ENCODE results near the gene CAMK2A. TPM values are rescaled to one million over a fixed set of nuclear protein-coding genes. Genes with fewer than 3 reads are reported as not detected.

Gene CAMK2A
- total RNA-seq, 1 experiment from 2014 or later, result 0.13 TPM

DNA sequence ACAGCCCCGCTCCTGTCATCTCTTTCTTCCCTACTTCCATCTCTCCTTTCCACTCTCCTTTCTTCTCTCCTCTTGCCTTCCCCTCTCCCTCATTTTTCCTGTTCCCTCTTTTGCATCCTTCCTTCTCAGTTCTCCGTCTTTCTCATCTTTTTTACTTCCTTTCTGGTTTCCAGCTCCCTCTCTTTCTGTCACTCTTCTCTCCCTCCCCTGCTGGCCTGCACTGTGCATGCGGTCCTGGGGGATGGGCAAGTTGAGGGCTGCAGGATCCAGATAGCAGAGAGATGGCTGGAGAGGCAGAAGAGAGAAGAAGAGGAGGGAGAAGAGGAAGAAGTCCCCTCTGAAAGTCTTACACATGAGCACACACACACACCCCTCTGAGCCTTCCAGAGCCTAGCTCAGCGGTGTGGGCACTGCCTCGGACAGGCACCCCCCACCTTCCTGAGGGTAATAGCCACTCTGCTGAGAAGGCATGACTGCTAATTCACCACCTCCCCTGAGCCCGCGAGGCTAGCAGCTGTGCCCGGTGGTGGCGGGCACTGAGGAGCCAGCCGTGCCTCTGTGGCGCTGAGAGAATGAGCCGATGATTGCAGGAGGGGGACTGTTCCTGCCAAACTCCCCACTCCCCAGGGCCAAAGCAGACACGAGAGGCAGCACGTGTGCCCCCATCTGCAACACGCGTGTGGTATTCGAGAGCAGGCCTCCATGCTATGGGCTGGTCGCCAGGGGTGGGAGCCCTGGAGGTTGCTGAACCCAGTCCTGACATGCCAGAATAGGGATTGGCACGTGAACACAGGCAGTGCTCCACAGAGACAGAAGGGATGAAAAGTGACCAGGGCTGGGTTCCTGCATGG lies 3.7 kb upstream of the CAMK2A start:
- no peaks in the 10 kb centered on the region for H3K9me2 ChIP-seq (ENCODE audit: insufficient read depth)
- no peaks in the 10 kb centered on the region; the same call in 1 of the 2 replicates for H3F3A ChIP-seq (ENCODE audit: insufficient read depth, low read depth)
- no peak overlapping the region for H3K4me3 ChIP-seq
- DNase-seq, result no peak
- no peak overlapping the region for H2AFZ ChIP-seq
- no peaks in the 10 kb centered on the region for H3K79me2 ChIP-seq (ENCODE audit: low read depth)
- intact Hi-C loops (cut with micrococcal nuclease; ENCODE audit: unreplicated experiment), result no loop called here
- peaks cover 11% of the 10 kb centered on the region for H3K4me1 ChIP-seq (replicated peaks; ENCODE audit: insufficient read depth)
- H3K27ac ChIP-seq, result no peak overlapping the region
- H3K4me2 ChIP-seq, result no peak overlapping the region
- no peaks in the 10 kb centered on the region for H4K20me1 ChIP-seq (ENCODE audit: insufficient read depth)
- BruUV-seq (replicated peaks), result no TSS peak
- H3K27me3 ChIP-seq (ENCODE audit: insufficient read depth, low read depth), result 0 out of 2 replicates have a peak, but pooled peaks cover 6% of the 10 kb centered on the region
- ChIA-PET POLR2A (ENCODE audit: unreplicated experiment) (no interaction called here), CTCF (interaction anchor here (1.0 kb wide), 1 partner anchor 23 kb away, joined by 3 read pairs; no protein-coding TSS in a partner anchor)
- no peaks in the 10 kb centered on the region for H3K9me3 ChIP-seq (ENCODE audit: insufficient read depth, low read depth)
- H3K36me3 ChIP-seq (ENCODE audit: low read depth), result no peaks in the 10 kb centered on the region
- TF ChIP-seq EZH2 (IDR thresholded peaks at IDR 0.05; ENCODE audit: low read depth), result no peak
- TF ChIP-seq, protein P1, sequence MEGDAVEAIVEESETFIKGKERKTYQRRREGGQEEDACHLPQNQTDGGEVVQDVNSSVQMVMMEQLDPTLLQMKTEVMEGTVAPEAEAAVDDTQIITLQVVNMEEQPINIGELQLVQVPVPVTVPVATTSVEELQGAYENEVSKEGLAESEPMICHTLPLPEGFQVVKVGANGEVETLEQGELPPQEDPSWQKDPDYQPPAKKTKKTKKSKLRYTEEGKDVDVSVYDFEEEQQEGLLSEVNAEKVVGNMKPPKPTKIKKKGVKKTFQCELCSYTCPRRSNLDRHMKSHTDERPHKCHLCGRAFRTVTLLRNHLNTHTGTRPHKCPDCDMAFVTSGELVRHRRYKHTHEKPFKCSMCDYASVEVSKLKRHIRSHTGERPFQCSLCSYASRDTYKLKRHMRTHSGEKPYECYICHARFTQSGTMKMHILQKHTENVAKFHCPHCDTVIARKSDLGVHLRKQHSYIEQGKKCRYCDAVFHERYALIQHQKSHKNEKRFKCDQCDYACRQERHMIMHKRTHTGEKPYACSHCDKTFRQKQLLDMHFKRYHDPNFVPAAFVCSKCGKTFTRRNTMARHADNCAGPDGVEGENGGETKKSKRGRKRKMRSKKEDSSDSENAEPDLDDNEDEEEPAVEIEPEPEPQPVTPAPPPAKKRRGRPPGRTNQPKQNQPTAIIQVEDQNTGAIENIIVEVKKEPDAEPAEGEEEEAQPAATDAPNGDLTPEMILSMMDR (conservative IDR thresholded peaks at IDR 0.05), result no peak

- H2AFZ ChIP-seq, result no peak overlapping the region
- H4K20me1 ChIP-seq (ENCODE audit: insufficient read depth), result no peaks in the 10 kb centered on the region
- DNase-seq, result no peak
- no peaks in the 10 kb centered on the region for H3K79me2 ChIP-seq (ENCODE audit: low read depth)
- intact Hi-C loops (cut with micrococcal nuclease; ENCODE audit: unreplicated experiment), result no loop called here
- no peaks in the 10 kb centered on the region; the same call in 1 of the 2 replicates for H3F3A ChIP-seq (ENCODE audit: insufficient read depth, low read depth)
- H3K27ac ChIP-seq, result no peak overlapping the region
- no peak for TF ChIP-seq EZH2 (IDR thresholded peaks at IDR 0.05; ENCODE audit: low read depth)
- TF ChIP-seq, protein P1 (conservative IDR thresholded peaks at IDR 0.05), result no peak
- H3K9me3 ChIP-seq (ENCODE audit: insufficient read depth, low read depth), result no peaks in the 10 kb centered on the region
- ChIA-PET POLR2A (ENCODE audit: unreplicated experiment) (no interaction called here), CTCF (interaction anchor here (0.6 kb wide), 1 partner anchor 126 kb away, joined by 3 read pairs; no protein-coding TSS in a partner anchor)
- BruUV-seq (replicated peaks), result no TSS peak
- no peaks in the 10 kb centered on the region for H3K9me2 ChIP-seq (ENCODE audit: insufficient read depth)
- no peaks in the 10 kb centered on the region for H3K36me3 ChIP-seq (ENCODE audit: low read depth)
- H3K27me3 ChIP-seq (ENCODE audit: insufficient read depth, low read depth), result 0 out of 2 replicates have a peak, but pooled peaks cover 6% of the 10 kb centered on the region
- no peak overlapping the region for H3K4me3 ChIP-seq
- no peak overlapping the region for H3K4me2 ChIP-seq
- H3K4me1 ChIP-seq (replicated peaks; ENCODE audit: insufficient read depth), result peaks cover 11% of the 10 kb centered on the region
Measured at GRCh38 chr5:150291388-150292385, 2.1 kb upstream of the CAMK2A start.

GRCh38 chr5:150288791-150289190 lies 782 bp downstream of the CAMK2A start:
- Histone ChIP-seq H3K9me2 (ENCODE audit: insufficient read depth) (no peaks in the 10 kb centered on the region), H3K4me3 (no peak overlapping the region), H3K79me2 (ENCODE audit: low read depth) (no peaks in the 10 kb centered on the region), H3K27ac (no peak overlapping the region), H3K27me3 (ENCODE audit: insufficient read depth, low read depth) (0 out of 2 replicates have a peak, but pooled peaks cover 6% of the 10 kb centered on the region), H3K4me1 (replicated peaks; ENCODE audit: insufficient read depth) (no peaks in the 10 kb centered on the region), H2AFZ (no peak overlapping the region), H3F3A (ENCODE audit: insufficient read depth, low read depth) (no peaks in the 10 kb centered on the region; the same call in 1 of the 2 replicates), H3K9me3 (ENCODE audit: insufficient read depth, low read depth) (no peaks in the 10 kb centered on the region), H3K4me2 (no peak overlapping the region), H4K20me1 (ENCODE audit: insufficient read depth) (no peaks in the 10 kb centered on the region), H3K36me3 (ENCODE audit: low read depth) (no peaks in the 10 kb centered on the region)
- no peak for DNase-seq
- TF ChIP-seq, protein P1 (conservative IDR thresholded peaks at IDR 0.05), result no peak
- no peak for TF ChIP-seq EZH2 (IDR thresholded peaks at IDR 0.05; ENCODE audit: low read depth)
- ChIA-PET POLR2A (ENCODE audit: unreplicated experiment) (no interaction called here), CTCF (no interaction called here)
- intact Hi-C loops (cut with micrococcal nuclease; ENCODE audit: unreplicated experiment), result no loop called here
- no TSS peak for BruUV-seq (replicated peaks)
